ENCODE measurements around the gene FDCSP.

DNA sequence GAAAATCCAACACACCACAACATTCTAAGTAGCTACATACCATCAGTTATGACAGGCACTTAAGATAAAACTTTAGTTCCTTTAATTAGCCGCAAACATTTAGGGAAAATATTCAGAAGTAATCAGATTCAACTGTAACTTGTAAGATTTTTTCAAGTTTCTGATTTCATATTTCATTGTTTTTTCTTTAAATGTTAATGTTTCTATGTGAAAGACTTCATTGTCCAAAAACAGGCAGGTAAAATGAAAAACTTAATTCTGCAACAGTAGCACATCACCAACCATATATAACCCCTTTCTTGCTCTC, 42.0 kb upstream of the FDCSP start:
- TF ChIP-seq, protein P1, sequence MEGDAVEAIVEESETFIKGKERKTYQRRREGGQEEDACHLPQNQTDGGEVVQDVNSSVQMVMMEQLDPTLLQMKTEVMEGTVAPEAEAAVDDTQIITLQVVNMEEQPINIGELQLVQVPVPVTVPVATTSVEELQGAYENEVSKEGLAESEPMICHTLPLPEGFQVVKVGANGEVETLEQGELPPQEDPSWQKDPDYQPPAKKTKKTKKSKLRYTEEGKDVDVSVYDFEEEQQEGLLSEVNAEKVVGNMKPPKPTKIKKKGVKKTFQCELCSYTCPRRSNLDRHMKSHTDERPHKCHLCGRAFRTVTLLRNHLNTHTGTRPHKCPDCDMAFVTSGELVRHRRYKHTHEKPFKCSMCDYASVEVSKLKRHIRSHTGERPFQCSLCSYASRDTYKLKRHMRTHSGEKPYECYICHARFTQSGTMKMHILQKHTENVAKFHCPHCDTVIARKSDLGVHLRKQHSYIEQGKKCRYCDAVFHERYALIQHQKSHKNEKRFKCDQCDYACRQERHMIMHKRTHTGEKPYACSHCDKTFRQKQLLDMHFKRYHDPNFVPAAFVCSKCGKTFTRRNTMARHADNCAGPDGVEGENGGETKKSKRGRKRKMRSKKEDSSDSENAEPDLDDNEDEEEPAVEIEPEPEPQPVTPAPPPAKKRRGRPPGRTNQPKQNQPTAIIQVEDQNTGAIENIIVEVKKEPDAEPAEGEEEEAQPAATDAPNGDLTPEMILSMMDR (conservative IDR thresholded peaks at IDR 0.05), result peak; percentile 48
- TF ChIP-seq EZH2 (IDR thresholded peaks at IDR 0.05; ENCODE audit: low read depth), result no peak
